ES-I3 (cell line): Measurements from ENCODE around the gene GNAS-AS1.
"Not testable (repeated sequence)": the region's sequence is repeated elsewhere in the genome, so short reads cannot be mapped to it uniquely, and the experiment has no call there.

Experiments
- H3K36me3 ChIP-seq: 2 replicates; pipeline ENCODE4 v1.6.1; 2013; ENCODE audit warnings: mild to moderate bottlenecking, low read length, control low read depth, moderate library complexity; ENCODE audit not compliant: insufficient read depth
- H3K4me1 ChIP-seq: 2 replicates; pipeline ENCODE4 v1.6.1; 2013; ENCODE audit warnings: mild to moderate bottlenecking, control low read depth, low read length; ENCODE audit not compliant: insufficient read depth
- H3K9ac ChIP-seq: 2 replicates; pipeline ENCODE4 v1.6.1; 2013; ENCODE audit warnings: low read depth, mild to moderate bottlenecking, low read length, moderate library complexity
- H3K9me3 ChIP-seq: 2 replicates; pipeline ENCODE4 v1.6.1; 2013; ENCODE audit warnings: mild to moderate bottlenecking, low read length, moderate library complexity; ENCODE audit not compliant: control insufficient read depth, insufficient read depth

The GNAS-AS1 gene

DNA sequence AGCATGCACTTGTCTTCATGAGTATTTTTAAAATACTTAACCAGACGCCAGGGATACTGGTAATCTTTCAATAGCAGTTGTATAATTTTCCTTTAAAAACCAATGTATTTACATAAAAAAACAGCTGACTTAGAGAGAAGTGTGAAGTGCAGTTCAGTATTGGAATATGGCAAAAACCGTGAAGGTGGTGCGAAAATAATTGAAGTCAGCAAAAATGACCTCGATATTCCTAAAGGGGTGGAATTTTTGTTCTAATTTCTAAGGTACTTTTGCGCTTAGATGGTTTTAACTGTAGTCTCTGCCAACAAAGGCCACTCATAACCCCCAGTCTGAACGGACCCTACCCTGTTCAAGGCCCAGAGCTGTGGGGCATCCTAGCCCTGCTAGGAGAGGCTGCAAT, 25.3 kb downstream of the GNAS-AS1 start:
- Histone ChIP-seq H3K4me1 (no peaks in the 10 kb centered on the region), H3K9ac (no peak overlapping the region), H3K36me3 (peaks cover 40% of the 10 kb centered on the region)

GRCh38 chr20:58824843-58825242, 25.9 kb downstream of the GNAS-AS1 start:
- no peaks in the 10 kb centered on the region for H3K9me3 ChIP-seq
- H3K9ac ChIP-seq: no peak overlapping the region
- H3K36me3 ChIP-seq: peaks cover 40% of the 10 kb centered on the region
- H3K4me1 ChIP-seq: no peaks in the 10 kb centered on the region

More for the DNA sequence above, 25.3 kb downstream of the GNAS-AS1 start:
- no peaks in the 10 kb centered on the region for H3K9me3 ChIP-seq

DNA sequence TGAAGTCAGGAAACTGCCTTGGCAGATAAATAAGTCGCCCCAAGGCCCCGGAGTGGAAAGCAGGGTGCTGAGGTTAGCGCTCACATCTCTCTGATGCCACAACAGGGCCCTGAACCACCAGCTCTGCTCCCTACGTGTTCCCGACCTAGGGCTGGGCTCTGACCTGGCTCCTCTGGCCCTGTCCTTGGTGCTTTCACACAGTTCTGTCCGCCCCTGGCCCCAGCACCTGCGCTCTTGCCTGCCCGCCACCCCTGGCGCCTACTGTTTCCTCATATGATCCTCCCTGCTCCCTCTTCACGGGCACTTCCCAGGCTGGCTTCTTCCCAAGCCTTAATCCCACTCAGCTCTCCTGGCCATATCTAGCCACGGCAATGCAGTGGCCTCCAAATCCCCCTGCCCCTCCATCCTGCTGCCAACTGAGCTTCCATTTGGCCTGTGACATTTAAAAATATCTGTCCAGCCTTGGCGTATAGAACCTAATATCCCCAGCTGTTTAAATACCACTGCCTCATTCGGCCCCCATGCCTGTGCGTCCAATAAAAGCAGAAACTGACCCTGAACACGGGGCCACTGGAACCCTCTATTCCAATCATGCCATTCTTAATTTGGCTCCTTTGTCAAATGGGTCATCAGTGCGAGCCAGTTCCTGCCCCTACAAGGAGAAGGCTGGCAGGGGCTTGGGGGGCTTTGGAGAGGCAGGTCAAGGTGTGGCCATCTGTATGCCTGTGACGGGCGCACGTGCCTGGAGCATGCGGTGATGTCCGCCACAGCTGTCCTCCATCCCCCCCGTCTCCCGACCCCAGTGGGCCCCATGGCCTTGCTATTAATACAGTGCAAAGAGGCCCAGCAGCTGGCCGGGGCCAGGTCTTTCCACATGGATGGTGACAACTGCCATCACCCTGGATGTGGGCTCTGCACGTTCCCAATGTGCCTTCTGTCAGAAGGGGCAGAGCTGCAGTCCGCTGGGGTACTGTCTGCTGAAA, 27.7 kb downstream of the GNAS-AS1 start:
- H3K36me3 ChIP-seq: peaks cover 56% of the 10 kb centered on the region
- no peaks in the 10 kb centered on the region for H3K9me3 ChIP-seq
- H3K9ac ChIP-seq: no peak overlapping the region
- H3K4me1 ChIP-seq: no peaks in the 10 kb centered on the region

- Histone ChIP-seq H3K9ac (no peak overlapping the region), H3K4me1 (no peaks in the 10 kb centered on the region), H3K36me3 (peaks cover 51% of the 10 kb centered on the region), H3K9me3 (no peaks in the 10 kb centered on the region)
Measured at GRCh38 chr20:58822149-58822548, 28.6 kb downstream of the GNAS-AS1 start.

- H3K9me3 ChIP-seq, H3K9ac ChIP-seq, H3K4me1 ChIP-seq: not testable (repeated sequence)
- H3K36me3 ChIP-seq: peaks cover 50% of the 10 kb centered on the region
Measured at GRCh38 chr20:58820515-58820914, 30.2 kb downstream of the GNAS-AS1 start.

GRCh38 chr20:58819921-58820320, 30.8 kb downstream of the GNAS-AS1 start:
- Histone ChIP-seq H3K9ac (no peak overlapping the region), H3K4me1 (no peaks in the 10 kb centered on the region), H3K9me3 (no peaks in the 10 kb centered on the region), H3K36me3 (peaks cover 44% of the 10 kb centered on the region)

GRCh38 chr20:58818586-58819285, 32.0 kb downstream of the GNAS-AS1 start:
- Histone ChIP-seq H3K4me1 (no peaks in the 10 kb centered on the region), H3K36me3 (peaks cover 33% of the 10 kb centered on the region), H3K9me3 (no peaks in the 10 kb centered on the region), H3K9ac (no peak overlapping the region)

- Histone ChIP-seq H3K9me3 (no peaks in the 10 kb centered on the region), H3K4me1 (no peaks in the 10 kb centered on the region), H3K36me3 (peaks cover 26% of the 10 kb centered on the region), H3K9ac (no peak overlapping the region)
Measured at GRCh38 chr20:58817748-58818147, 33.0 kb downstream of the GNAS-AS1 start.

DNA sequence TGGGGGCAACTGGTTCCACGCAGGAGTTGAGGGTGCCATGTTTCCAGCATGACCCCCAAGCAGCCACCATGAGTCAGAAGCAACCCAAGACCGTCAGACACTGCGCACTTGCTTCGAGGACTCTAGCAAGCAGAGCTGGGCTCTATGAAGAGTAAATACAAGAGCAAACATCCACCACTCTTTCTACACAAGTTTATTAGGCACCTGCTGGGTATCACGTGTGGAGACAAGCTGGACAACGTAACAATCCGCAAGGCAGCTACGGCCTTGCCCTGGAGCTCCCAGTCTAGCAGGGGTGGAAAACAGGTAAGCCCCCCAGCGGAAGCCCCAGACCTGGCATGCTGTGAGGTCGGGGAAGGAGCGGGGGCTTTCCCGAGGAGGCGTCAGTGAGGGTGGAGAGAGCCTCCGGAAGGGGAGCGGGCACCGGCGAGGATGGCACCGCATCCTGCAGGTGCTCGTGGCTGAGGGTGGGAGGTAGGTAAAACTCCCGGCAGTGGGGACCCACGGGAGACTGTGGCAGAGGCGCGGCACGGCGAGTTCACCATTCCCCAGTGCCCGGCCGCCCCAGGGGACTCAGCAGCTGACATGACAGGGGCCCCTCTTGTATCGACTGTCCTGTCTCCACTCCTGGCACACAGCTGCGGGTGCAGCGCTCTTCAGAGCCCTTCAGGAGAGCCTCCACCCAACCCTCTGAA, 33.6 kb downstream of the GNAS-AS1 start:
- no peaks in the 10 kb centered on the region for H3K4me1 ChIP-seq
- no peaks in the 10 kb centered on the region for H3K9me3 ChIP-seq
- H3K36me3 ChIP-seq: peaks cover 24% of the 10 kb centered on the region
- H3K9ac ChIP-seq: no peak overlapping the region

DNA sequence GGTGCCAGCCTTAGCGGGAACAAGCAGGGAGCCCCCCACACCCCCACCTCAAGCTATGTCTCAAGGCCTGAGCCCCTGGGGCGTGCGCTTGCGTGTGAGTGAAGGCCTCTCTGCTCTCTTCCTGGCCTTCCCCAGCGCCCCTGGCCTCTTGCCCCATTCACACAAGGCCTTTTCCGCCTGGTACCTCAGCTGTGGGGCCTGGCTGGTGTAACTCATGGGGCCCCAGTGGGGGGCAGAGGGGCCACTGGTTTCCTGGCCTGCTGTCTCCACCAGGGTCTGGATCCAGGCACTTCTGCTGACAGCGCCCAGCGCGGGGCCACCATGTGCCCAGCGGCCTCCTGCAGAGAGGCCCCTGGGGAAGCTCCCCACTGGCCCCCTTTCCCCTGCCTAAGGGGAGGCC, 34.7 kb downstream of the GNAS-AS1 start:
- Histone ChIP-seq H3K4me1 (no peaks in the 10 kb centered on the region), H3K9ac (no peak overlapping the region), H3K9me3 (no peaks in the 10 kb centered on the region), H3K36me3 (peaks cover 21% of the 10 kb centered on the region)

DNA sequence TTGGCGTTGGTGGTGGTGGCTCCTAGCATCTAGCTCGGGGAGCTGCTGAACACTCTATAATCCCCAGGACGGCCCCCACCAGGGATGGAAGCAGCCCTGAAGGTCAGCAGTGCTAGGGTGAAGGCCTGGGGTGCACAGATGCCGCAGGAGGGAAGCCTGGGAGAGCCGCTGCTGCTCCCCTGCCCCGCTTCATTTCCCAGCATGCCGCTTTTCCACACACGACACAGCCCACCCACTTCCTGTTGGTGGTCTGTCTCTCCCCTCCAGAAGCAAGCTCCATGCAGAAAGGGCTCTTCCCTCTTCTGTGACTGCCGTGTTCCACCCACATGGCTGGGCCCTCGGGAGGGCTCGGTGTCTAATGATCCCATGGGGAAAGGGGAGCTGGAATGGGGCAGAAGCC, 35.3 kb downstream of the GNAS-AS1 start:
- H3K36me3 ChIP-seq: peaks cover 16% of the 10 kb centered on the region
- no peak overlapping the region for H3K9ac ChIP-seq
- H3K4me1 ChIP-seq: no peaks in the 10 kb centered on the region
- H3K9me3 ChIP-seq: no peaks in the 10 kb centered on the region

- no peaks in the 10 kb centered on the region for H3K9me3 ChIP-seq
- no peak overlapping the region for H3K9ac ChIP-seq
- no peaks in the 10 kb centered on the region for H3K4me1 ChIP-seq
- peaks cover 2% of the 10 kb centered on the region; the same call in 1 of the 2 replicates for H3K36me3 ChIP-seq
Measured at GRCh38 chr20:58813369-58813768, 37.3 kb downstream of the GNAS-AS1 start.

GRCh38 chr20:58811334-58811733, 39.4 kb downstream of the GNAS-AS1 start:
- H3K9ac ChIP-seq: no peak overlapping the region
- H3K4me1 ChIP-seq: no peaks in the 10 kb centered on the region
- no peaks in the 10 kb centered on the region for H3K9me3 ChIP-seq
- no peaks in the 10 kb centered on the region for H3K36me3 ChIP-seq

GRCh38 chr20:58810879-58811250, 39.8 kb downstream of the GNAS-AS1 start:
- Histone ChIP-seq H3K9me3 (no peaks in the 10 kb centered on the region), H3K9ac (no peak overlapping the region), H3K4me1 (no peaks in the 10 kb centered on the region), H3K36me3 (no peaks in the 10 kb centered on the region)
